Activated CD4-positive, alpha-beta T cell treated with anti-CD3 and anti-CD28 coated beads, Interleukin-2, amount 50 U/mL, for 4 hours (primary cell): Measurements from ENCODE around the gene NDRG4.

Experiments
- DNase-seq, 2 experiments: peaks; one replicate each; pipeline ENCODE4 v3.0.0-alpha.2; 2020

The NDRG4 gene

DNA sequence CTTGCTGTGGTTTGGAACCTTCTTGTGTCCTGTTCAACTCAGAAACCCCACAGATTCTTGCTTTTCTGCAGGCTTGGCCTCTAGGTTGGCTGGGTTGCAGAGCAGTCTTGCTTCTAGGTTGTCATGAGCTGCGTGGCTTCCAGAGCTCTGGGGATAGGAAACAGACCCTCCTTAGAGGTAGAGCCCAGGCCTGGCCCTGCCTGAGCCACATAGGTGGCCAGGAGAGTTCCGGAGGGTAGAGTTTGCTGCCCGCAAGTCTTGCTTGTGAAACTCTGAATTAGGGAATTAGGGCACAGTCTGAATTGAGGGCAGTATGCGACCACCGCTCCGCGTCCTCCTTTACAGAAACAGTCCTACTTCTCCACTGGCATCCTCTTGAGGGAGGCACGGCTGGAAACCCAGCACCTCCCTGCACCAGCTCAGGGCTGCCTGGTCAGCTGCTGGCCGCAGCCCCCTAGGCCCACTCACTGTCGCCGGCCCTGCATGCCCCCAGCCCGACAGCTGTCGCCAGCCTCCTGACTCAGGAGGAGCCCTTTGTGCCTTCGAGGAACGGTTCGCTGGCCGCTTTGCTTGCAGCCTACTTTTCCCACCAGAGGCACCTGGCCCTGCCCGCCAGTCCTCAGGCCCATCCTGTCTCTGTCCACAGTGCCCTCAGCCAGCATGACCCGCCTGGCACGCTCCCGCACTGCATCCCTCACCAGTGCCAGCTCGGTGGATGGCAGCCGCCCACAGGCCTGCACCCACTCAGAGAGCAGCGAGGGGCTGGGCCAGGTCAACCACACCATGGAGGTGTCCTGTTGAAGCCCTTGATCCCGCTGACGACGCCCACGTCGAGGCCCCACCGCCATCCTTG is 11.1 kb downstream of the NDRG4 start:
- DNase-seq: no peak

DNA sequence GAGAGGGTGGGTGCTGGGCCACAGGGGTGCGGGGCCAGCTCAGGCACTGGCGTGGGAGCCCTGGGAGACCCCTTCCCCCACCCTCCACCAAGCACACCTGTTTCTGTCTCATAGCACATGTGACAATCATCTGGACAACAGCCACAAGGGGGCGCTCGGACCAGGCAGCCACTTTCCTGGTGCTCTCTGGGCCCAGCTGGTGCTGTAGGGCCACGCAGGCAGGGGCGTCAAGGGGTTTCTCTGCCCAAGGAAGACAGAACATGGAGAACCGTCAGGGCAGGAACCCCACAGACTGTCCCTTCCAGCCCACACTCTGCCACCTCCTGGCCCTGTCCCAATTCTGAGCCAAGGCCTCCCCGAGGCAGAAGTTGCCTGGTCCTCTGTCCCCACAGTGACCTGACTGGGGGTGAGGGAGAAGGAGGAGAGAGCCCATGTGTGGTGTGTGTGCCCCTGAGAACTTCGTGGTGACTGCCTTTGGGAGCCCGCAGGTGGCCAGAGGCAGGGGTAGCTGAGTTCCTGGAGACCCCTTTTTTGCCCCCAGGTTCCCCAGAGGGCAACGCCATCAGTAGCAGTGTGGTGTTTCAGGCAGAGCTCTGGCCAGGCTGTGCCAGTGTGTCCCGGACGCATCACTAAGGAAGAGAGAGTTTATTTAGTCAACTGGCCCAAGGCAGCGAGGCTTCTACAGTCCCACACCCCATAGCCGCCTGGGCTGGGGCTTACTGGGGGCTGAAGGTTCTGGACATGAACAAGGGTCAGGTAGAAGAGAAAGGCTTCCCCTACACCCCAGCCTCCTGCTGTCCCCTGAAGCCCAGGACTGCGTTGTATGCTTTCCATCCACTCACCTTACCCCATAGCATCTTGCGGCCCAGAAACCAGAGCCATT is 12.2 kb downstream of the NDRG4 start:
- DNase-seq: peak; percentile 83 to 90

DNA sequence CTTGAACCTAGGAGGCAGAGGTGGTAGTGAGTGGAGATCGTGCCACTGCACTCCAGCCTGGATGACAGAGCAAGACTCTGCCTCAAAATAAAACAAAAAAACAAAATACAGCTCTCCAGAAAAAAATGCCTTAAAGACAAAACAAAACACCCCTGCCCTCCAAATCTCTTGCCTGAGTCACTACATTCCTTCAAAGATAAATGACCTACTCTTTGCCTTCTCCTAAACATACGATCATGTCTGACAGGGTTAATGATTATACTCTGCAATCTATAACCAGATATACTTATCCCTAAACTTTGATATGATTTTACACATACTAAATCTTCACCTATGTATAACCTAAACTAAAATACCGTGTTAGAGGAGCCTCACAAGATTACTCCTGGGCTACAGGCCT is 13.9 kb downstream of the NDRG4 start:
- DNase-seq: no peak

GRCh38 chr16:58515125-58515870 is 15.4 kb downstream of the NDRG4 start, which contains the start of gene SETD6:
SETD6 (plus strand) TSS chr16:58515517; CDS start chr16:58515538, 21 bp downstream.
- peak; percentile 47 to 52 for DNase-seq

GRCh38 chr16:58515871-58516767 is 16.2 kb downstream of the NDRG4 start:
- DNase-seq: peak; percentile 23 to 36

DNA sequence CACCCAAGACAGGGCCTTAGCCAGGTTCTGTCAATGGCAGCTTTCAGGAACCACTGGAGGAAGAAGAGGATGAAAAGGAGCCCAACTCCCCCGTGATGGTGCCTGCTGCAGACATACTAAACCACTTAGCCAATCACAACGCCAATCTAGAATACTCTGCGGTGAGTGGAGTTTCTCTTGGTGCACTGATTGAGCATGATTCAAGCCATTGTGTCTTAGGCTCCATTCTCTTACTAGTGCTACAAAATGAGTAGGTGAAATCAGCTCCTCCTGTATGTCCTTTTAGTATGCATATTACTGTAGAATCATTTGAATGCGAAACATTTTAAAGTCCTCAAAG is 16.8 kb downstream of the NDRG4 start:
- no peak for DNase-seq

DNA sequence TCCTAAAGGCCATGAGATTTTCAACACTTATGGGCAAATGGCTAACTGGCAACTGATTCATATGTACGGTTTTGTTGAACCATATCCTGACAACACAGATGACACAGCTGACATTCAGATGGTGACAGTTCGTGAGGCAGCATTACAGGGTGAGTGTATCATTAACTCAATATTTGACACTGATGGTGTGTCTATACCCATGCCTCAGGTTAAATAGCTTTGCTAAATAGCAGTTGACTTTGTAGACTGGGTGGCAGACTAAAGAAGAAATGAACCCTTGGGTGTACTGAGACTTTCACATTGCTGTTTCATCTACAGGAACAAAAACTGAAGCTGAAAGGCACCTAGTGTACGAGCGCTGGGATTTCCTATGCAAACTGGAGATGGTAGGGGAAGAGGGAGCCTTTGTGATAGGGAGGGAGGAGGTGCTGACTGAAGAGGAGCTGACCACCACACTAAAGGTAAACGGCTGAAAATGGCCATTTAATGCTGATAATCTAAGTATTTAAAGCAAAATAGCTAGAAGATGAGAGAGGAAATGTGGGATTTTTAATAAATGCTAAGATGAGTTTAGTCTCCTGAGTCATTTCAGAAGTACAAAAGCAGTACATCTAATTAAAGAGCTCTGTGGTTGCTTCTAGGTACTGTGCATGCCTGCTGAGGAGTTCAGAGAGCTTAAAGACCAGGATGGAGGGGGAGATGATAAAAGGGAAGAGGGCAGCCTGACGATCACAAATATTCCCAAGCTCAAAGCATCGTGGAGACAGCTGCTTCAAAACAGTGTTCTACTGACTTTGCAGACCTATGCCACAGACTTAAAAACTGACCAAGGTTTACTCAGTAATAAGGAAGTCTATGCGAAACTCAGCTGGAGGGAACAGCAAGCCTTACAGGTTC is 18.4 kb downstream of the NDRG4 start:
- no peak for DNase-seq

GRCh38 chr16:58518980-58519368 is 19.0 kb downstream of the NDRG4 start:
- DNase-seq: no peak

DNA sequence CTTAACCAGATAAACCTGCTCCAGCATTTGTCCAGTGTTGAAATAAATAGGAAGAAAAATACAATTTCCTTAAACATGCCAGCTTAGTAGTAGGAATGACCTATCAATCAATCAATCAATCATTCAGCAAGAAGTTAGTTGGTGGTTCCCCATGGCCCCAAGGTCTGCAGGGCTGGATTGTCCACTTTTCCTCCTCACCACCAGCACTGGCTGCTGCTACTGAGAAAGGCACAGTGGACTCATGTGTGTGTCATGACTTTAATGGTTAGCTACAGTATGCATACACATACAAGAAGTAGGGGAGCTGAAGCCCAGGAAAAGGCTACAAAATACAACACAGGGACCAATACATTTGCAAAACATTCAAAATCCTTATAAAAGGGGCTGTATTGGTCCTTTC is 19.8 kb downstream of the NDRG4 start:
- DNase-seq: no peak

GRCh38 chr16:58530179-58530578 is 30.2 kb downstream of the NDRG4 start:
- no peak for DNase-seq

- DNase-seq: no peak
Measured at GRCh38 chr16:58532414-58532813, 32.5 kb downstream of the NDRG4 start.

GRCh38 chr16:58533751-58534470 is 34.0 kb downstream of the NDRG4 start:
- no peak for DNase-seq

GRCh38 chr16:58535100-58535499 is 35.2 kb downstream of the NDRG4 start:
- no peak for DNase-seq

- DNase-seq: no peak
Measured at GRCh38 chr16:58536278-58536677, 36.3 kb downstream of the NDRG4 start.

DNA sequence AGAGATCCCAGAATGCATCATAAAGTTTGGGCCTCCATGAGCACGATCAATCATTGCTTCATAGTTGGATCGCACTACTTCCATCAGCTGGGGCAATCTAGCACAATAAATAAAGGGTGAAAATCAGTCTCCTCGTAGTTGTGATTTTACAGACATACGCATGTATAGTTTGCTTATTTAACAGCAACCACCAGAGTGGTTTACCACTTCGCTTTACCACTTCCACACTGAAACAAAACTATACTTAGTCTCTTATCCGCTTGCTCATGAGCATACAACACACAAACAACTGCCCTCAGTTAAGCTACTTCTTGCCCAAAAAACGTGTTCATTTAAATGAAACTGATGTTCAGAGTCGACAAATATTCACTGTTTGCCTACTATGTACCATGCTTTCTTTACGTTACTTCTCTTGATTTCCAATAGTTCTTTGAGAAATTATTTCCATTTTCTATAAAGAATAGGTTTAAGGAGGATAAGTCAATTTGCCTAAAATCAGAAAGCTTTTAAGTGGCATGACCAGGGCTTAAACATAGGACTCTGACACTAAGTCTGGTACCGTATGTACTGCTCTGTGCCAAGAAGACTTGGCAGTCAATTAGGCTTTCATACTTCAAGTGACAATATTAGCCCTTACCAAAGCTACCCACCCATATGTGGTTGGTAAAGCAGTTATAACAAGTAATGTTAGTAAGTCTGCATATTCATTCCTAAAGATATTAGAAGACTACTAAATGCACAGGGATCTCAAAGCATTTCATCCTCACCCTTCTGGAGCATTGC is 37.4 kb downstream of the NDRG4 start:
- no peak for DNase-seq

- DNase-seq: no peak
Measured at GRCh38 chr16:58541711-58542110, 41.8 kb downstream of the NDRG4 start.

GRCh38 chr16:58542291-58542690 is 42.3 kb downstream of the NDRG4 start:
- DNase-seq: no peak

- no peak for DNase-seq
Measured at GRCh38 chr16:58543685-58544084, 43.7 kb downstream of the NDRG4 start.

- no peak for DNase-seq
Measured at GRCh38 chr16:58548378-58548777, 48.4 kb downstream of the NDRG4 start.

DNA sequence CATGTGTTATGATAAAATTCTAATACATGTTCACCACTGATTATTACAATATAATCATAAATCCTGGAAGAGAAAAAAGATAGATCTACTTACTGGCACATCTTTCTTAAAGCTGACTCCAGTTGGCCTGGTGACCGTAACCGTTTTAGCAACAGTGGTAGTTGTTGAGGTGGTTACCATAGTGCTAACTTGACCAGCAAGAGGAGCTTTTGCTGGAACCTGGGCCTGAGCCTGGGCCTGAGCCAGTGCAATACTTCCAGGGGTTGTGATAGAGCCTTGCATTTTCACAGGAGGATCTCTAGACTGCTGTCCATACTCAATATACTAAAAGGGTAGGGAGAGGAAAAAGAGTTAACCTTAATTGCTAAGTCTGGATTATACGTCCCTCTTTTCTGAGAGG is 51.6 kb downstream of the NDRG4 start:
- DNase-seq: no peak
